Embryonic facial prominence (tissue), 1 donor: ENCODE measurements around the gene ASTN1.

Experiments
- DNase-seq: peaks from one replicate; pipeline ENCODE4 v3.0.0-alpha.2; 2016; ENCODE audit errors: extremely low spot score

ASTN1 gene

GRCh38 chr1:176879784-176880620 is 284.5 kb downstream of the ASTN1 start:
- no peak for DNase-seq

- DNase-seq = no peak
These were observed 285.6 kb downstream of the ASTN1 start for GRCh38 chr1:176878750-176879536.

GRCh38 chr1:176877557-176877956 is 287.0 kb downstream of the ASTN1 start:
- DNase-seq = no peak

- no peak for DNase-seq
These were observed 287.5 kb downstream of the ASTN1 start for GRCh38 chr1:176876966-176877515.

GRCh38 chr1:176869577-176869976 is 294.9 kb downstream of the ASTN1 start:
- no peak for DNase-seq

GRCh38 chr1:176866011-176866714 is 298.3 kb downstream of the ASTN1 start:
- no peak for DNase-seq

- DNase-seq = no peak
These were observed 300.3 kb downstream of the ASTN1 start for GRCh38 chr1:176864211-176864610.

- DNase-seq = no peak
These were observed 300.9 kb downstream of the ASTN1 start for GRCh38 chr1:176863613-176864012.

GRCh38 chr1:176858433-176858916 is 306.0 kb downstream of the ASTN1 start:
- DNase-seq = no peak

GRCh38 chr1:176857632-176858031 is 306.9 kb downstream of the ASTN1 start:
- DNase-seq = no peak

GRCh38 chr1:176854758-176855745 is 309.5 kb downstream of the ASTN1 start:
- DNase-seq = no peak

GRCh38 chr1:176854121-176854520 is 310.4 kb downstream of the ASTN1 start:
- DNase-seq = no peak

GRCh38 chr1:176853503-176853902 is 311.0 kb downstream of the ASTN1 start:
- DNase-seq = no peak

GRCh38 chr1:176852124-176852523 is 312.4 kb downstream of the ASTN1 start:
- DNase-seq = no peak

GRCh38 chr1:176850871-176851270 is 313.6 kb downstream of the ASTN1 start:
- DNase-seq = no peak

- DNase-seq = no peak
These were observed 315.2 kb downstream of the ASTN1 start for GRCh38 chr1:176849281-176849680.

- no peak for DNase-seq
These were observed 317.5 kb downstream of the ASTN1 start for GRCh38 chr1:176847052-176847451.

- DNase-seq = peak; percentile 34
These were observed 320.9 kb downstream of the ASTN1 start for GRCh38 chr1:176843352-176844297.

- no peak for DNase-seq
These were observed 323.3 kb downstream of the ASTN1 start for GRCh38 chr1:176841238-176841637.
